ENCODE data around the gene TMEM164.

TMEM164 gene

GRCh38 chrX:110034036-110034435, 31.1 kb downstream of the TMEM164 start:
- 0 out of 2 replicates have a peak, but pooled peaks cover 5% of the 10 kb centered on the region for H3K4me1 ChIP-seq (ENCODE audit: low read length)
- no peak overlapping the region for H3K4me3 ChIP-seq (ENCODE audit: low read length)
- no peaks in the 10 kb centered on the region for H3K27me3 ChIP-seq (replicated peaks; ENCODE audit: insufficient read depth, low read length)
- no peaks in the 10 kb centered on the region for H4K20me1 ChIP-seq (ENCODE audit: insufficient read depth, low read length)
- no peak overlapping the region for H2AFZ ChIP-seq (ENCODE audit: low read length)
- H3K4me2 ChIP-seq (ENCODE audit: low read depth, low read length), result no peak overlapping the region
- H3K27ac ChIP-seq (ENCODE audit: low read length), result no peak overlapping the region
- H3K9me3 ChIP-seq (replicated peaks; ENCODE audit: insufficient read depth, low read length), result no peaks in the 10 kb centered on the region
- DNase-seq, result no peak
- peaks cover 37% of the 10 kb centered on the region for H3K79me2 ChIP-seq (ENCODE audit: low read length)
- H3K9ac ChIP-seq (ENCODE audit: low read length), result no peak overlapping the region
- TF ChIP-seq EZH2phosphoT487 (IDR thresholded peaks at IDR 0.05; ENCODE audit: low read length) (no peak), CTCF (IDR thresholded peaks at IDR 0.05; ENCODE audit: low read length) (no peak)
- no peaks in the 10 kb centered on the region for H3F3A ChIP-seq (ENCODE audit: insufficient read depth, low read length)
- no peaks in the 10 kb centered on the region for H3K9me2 ChIP-seq (replicated peaks; ENCODE audit: insufficient read depth, low read length)
- H3K36me3 ChIP-seq (replicated peaks; ENCODE audit: insufficient read depth, low read length), result no peaks in the 10 kb centered on the region

GRCh38 chrX:110036162-110037033, 33.5 kb downstream of the TMEM164 start:
- no peaks in the 10 kb centered on the region for H3F3A ChIP-seq (ENCODE audit: insufficient read depth, low read length)
- H3K9ac ChIP-seq (ENCODE audit: low read length), result no peak overlapping the region
- no peaks in the 10 kb centered on the region for H4K20me1 ChIP-seq (ENCODE audit: insufficient read depth, low read length)
- H3K4me2 ChIP-seq (ENCODE audit: low read depth, low read length), result no peak overlapping the region
- no peak overlapping the region for H2AFZ ChIP-seq (ENCODE audit: low read length)
- peaks cover 40% of the 10 kb centered on the region for H3K79me2 ChIP-seq (ENCODE audit: low read length)
- H3K9me2 ChIP-seq (replicated peaks; ENCODE audit: insufficient read depth, low read length), result no peaks in the 10 kb centered on the region
- no peak for TF ChIP-seq CTCF (IDR thresholded peaks at IDR 0.05; ENCODE audit: low read length)
- no peak for TF ChIP-seq EZH2phosphoT487 (IDR thresholded peaks at IDR 0.05; ENCODE audit: low read length)
- TF ChIP-seq EZH2 (optimal IDR thresholded peaks at IDR 0.05; ENCODE audit: low read depth, low read length), result no peak
- no peak for DNase-seq
- H3K4me1 ChIP-seq (ENCODE audit: low read length), result 0 out of 2 replicates have a peak, but pooled peaks cover 5% of the 10 kb centered on the region
- no peaks in the 10 kb centered on the region for H3K9me3 ChIP-seq (replicated peaks; ENCODE audit: insufficient read depth, low read length)
- H3K27me3 ChIP-seq (replicated peaks; ENCODE audit: insufficient read depth, low read length), result no peaks in the 10 kb centered on the region
- no peak overlapping the region for H3K27ac ChIP-seq (ENCODE audit: low read length)
- H3K36me3 ChIP-seq (replicated peaks; ENCODE audit: insufficient read depth, low read length), result no peaks in the 10 kb centered on the region
- no peak overlapping the region for H3K4me3 ChIP-seq (ENCODE audit: low read length)

- Histone ChIP-seq H3K4me2 (ENCODE audit: low read depth, low read length) (no peak overlapping the region), H3K4me3 (ENCODE audit: low read length) (no peak overlapping the region), H3K27ac (ENCODE audit: low read length) (no peak overlapping the region), H3K27me3 (replicated peaks; ENCODE audit: insufficient read depth, low read length) (no peaks in the 10 kb centered on the region), H3K9me3 (replicated peaks; ENCODE audit: insufficient read depth, low read length) (no peaks in the 10 kb centered on the region), H2AFZ (ENCODE audit: low read length) (no peak overlapping the region), H3K79me2 (ENCODE audit: low read length) (peaks cover 39% of the 10 kb centered on the region), H3F3A (ENCODE audit: insufficient read depth, low read length) (no peaks in the 10 kb centered on the region), H3K36me3 (replicated peaks; ENCODE audit: insufficient read depth, low read length) (no peaks in the 10 kb centered on the region), H3K9me2 (replicated peaks; ENCODE audit: insufficient read depth, low read length) (no peaks in the 10 kb centered on the region), H3K9ac (ENCODE audit: low read length) (no peak overlapping the region), H4K20me1 (ENCODE audit: insufficient read depth, low read length) (no peaks in the 10 kb centered on the region), H3K4me1 (ENCODE audit: low read length) (peaks cover 6% of the 10 kb centered on the region; the same call in 1 of the 2 replicates)
- no peak for TF ChIP-seq CTCF (IDR thresholded peaks at IDR 0.05; ENCODE audit: low read length)
- no peak for TF ChIP-seq EZH2 (optimal IDR thresholded peaks at IDR 0.05; ENCODE audit: low read depth, low read length)
- TF ChIP-seq EZH2phosphoT487 (IDR thresholded peaks at IDR 0.05; ENCODE audit: low read length), result no peak
- DNase-seq, result no peak
These were observed 34.3 kb downstream of the TMEM164 start for GRCh38 chrX:110037178-110037577.

Data from MM.1S (cell line).